Occipital lobe (tissue), 2 donors: ENCODE data around the gene CLIP4. TPM values are rescaled to one million over a fixed set of nuclear protein-coding genes. Genes with fewer than 3 reads are reported as not detected.

Experiments used
- DNase-seq: peaks from one replicate; lab custom pipeline; 2025; lab: John Stamatoyannopoulos, UW
- total RNA-seq: library from RNA; depleted of rRNA; stranded (reverse); fragments of >200 nt; gene quantifications from one replicate; pipeline ENCODE4 v1.2.3, GENCODE V29; 2014

Gene CLIP4
- total RNA-seq, 1 donor from 2014 or later = 51.5 TPM

DNA sequence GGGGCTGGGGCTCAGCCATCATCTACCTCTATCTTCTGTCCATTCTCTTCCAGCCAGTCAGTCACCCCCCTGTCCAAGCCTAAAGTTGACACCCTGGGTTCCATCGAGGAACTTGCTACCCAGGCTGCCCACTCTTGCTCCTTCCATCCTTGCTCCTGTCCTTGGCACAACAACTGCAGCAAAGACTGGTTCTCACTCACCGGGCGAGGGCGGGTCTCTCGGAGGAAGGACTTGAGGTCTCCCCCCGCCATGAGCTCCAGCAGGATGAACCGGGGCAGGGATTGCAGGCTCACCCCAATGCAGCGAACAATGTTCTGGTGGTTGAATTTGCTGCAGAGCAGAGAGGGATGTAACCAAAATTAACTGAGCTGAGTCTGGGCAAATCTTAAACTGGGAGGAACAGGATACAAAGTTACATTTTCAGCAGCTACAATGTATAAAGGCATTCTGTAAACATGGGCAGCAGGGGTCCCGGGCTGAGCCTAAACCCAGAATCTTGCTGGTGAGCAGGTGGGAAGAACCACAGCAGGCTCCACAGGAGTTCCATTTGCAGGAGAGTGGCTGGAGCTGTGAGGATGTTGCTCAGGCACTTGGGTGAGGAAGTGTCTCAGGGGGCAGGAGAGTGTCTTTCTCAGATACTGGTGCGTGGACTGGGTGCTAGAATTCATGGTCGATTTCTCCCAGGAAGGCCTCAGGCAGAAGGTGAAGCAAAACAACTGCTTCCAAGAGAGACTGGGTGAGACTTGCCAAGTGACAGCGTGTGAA lies 105.5 kb downstream of the CLIP4 start:
- DNase-seq = no peak

DNA sequence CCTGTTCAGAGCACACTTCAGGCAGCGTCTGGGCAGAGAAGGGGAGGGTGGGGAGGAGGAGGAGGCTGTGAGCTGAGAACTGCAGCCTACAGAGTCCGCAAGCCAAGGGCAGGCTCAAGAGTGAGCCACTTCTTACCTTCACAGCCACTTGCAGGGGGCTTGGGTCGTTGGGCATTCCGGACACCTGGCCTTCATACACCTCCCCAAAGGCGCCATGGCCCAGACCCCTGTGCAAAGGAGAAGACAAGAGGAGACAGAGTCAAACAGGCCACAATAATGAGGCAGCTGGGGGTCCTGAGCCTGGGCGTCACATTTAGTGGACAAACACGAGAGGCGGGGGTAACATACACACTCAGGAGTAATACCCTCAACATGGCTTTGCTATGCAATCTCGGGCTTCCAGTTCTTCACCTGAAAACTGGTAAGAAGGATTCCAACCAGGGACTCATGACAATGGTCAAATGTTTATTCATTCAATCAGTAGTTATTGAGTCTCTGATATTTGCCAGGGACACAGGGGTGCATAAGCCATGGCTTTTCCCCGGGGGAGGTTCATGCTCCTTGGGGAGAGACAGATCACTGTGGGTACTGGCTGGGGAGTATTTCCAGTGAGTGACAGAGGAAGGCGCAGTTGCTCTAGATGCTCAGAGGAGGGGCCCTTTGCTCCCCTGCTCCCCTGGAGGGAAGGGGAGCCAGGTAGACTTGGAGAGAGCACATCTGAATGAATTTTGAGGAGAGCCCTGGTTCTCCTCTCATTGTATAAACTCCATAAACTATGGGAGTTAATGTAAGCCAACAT lies 107.4 kb downstream of the CLIP4 start:
- DNase-seq = no peak

DNA sequence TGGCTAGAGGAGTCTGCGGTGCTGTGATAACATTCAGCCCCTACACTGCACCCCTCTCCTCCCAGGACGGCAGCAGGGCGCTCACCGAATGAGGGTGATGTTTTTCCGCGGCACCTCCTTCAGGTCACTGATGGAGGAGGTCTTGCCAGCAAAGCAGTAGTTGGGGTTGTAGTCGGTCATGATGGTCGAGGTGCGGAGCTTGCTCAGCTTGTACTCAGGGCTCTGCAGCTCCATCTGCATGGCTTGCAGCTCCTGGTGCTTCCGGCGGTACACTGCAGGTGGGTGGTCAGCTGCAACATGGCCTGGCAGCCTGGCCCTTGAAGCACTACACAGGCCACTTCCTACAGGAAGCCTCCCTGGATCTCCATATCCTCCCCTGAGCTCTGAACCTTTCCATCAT lies 108.0 kb downstream of the CLIP4 start:
- DNase-seq = no peak

DNA sequence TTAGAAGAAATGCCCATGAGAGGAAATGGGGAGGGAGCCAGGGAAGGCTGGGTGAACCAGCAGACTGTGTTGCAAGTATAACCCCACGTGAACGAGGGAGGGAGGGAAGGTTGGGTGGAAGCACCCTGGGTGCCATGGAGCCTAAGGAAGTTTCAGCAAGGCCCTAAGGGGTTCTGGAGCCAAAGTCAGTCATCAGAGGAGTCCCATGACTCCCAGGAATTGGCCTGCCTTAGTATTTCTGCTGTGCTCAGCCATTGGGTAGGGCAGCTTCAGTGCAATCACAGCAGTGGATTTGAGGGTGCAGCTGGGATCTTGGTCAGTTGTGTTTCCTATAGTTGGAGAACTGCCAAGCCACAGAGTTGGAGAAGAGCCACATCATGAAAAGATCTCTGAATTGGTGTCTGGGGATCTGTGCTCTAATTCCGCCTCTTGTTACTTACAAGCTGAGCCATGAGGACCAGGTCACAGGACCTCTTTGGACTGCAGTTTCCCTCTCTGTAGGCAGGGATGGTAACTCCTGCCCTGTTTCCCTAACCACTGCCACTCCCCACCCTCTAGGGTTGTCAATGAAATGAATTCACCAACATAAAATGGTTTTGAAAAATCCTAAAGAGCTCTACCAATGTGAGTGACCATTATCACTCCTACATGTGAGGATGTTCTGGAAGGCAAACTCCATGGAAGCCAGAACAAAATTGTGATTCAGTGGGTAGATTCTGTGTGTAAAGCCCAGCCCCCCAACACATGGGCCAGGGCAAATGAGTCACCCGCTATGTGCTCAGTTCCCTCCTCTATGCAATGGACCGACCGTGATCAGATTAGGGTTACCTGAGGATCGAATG lies 108.9 kb downstream of the CLIP4 start:
- no peak for DNase-seq

DNA sequence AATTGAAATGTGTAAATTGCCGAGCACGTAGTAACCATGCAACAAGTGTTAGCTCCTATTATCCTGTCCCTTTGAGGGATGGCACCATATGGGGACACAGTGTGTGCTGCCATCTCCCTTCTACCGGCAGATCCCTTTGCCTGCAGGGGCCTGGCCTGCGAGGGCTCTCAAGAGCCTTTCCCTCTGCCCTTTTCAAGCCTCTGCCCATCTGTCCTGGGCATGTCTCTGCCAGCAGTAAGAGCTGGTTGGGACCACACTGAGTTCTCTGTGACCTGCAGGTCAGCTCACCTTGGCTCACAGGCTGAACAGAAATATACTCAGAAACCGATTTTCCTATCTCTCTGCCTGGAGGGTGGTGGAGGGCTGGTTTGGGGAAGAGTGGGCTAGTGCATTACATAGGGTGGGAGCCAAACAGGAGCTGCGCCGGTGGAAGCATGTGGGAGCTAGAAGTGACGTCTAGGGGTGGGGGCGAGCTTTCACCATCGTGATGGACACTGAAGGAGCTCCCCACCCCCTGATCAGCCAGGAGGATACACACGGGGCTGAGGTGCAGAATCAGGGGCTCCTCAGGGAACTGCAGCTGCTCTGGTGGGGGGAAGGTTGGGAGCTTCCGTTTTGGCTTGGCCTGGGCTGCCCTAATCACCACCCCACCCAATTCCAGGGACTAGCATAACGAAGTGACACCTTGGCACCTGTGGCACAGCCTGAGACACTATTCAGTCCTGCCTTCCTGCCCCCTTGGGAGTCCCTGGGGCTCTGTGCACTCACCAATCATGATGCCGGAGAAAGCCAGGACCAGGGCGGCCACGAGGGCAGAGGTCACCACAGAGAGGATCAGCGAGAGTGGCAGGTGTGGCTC lies 109.7 kb downstream of the CLIP4 start:
- DNase-seq = no peak

DNA sequence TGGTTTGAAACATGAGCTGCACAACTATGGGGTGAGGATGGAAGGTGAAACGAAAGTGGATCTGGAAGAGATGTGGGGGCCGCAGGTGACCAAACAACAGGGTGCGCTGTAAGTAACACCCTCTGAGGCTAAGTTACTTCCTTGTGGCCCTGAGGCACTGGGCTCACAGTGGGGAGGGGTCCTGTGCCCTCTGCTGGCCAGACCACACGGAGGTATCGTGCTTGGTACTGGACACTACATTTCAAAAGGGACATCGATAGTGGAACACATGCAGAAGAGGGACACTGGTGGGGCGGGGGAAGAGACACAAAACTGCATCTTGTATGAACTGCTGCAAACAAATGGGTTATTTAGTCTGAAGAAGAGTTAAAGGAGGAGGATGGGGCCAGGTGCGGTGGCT lies 110.6 kb downstream of the CLIP4 start:
- DNase-seq = no peak

DNA sequence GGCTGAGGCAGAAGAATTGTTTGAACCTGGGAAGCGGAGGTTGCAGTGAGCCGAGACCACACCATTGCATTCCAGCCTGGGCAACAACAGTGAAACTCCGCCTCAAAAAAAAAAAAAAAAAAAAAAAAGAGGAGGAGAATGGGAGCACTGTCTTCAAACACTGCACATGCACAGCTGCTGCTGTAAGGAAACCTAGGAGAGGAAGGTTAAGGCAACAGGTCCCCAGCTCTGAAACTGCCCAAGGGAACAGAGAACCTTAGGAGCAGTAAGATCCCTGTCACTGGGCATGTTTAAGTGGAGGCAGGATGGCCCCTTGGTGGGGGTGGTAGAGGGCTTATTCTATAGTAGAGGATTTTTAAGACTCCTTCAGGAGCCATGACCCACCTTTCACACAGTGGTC lies 111.2 kb downstream of the CLIP4 start:
- no peak for DNase-seq

DNA sequence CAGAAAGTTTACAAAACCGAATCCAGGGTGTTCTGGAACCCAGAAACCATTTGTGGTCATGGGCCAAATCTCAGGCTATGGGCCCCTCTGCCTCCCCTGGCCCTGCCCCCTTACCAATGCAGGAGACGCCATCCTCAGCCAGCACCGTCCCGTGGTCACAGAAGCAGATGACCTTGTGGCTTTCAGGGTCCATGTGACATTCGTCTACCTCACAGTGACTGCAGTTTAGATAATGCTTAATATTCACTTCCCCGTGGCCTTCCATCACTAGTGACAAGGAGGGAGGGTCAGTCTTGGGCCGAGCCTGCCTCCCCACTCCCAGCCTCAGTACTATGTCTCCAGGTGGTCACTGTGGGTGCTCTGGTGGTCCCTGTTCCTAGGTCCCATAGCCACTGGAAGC lies 111.6 kb downstream of the CLIP4 start:
- DNase-seq = no peak

DNA sequence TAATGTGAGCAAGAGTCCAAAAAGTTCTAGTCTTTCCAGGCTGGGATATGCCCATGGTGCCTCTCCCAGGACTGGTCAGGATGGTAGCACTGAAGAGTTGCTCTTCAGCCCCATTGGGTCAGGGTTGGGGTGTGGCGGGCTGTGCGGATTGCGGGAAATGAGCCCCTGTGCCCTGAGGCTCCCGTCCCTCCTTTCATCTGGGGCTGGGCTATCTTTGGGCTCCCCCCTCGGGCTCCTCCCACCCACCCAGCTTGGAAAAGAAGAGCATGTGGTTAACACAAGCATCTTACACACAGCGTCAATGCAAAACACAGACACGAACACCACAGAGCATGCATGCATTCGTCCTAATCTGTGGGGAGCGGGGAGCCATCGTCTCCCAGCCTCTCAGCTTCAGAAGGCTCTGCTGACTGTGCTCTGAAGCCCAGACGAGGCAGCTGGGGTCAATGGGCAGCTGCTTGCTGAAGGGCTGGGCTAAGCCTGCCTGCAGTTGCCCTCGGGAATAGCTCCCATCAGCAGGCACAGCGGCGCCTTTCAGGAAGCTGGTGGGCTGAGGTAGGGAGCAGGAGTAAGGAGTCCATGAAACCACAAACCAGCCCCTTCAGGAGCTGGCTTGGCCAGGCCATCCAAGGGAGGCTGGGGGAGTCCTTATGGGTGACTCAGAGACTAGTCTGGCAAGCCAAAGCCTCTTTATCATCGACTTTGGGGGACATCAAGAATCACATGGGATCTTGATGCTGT lies 112.9 kb downstream of the CLIP4 start:
- no peak for DNase-seq

DNA sequence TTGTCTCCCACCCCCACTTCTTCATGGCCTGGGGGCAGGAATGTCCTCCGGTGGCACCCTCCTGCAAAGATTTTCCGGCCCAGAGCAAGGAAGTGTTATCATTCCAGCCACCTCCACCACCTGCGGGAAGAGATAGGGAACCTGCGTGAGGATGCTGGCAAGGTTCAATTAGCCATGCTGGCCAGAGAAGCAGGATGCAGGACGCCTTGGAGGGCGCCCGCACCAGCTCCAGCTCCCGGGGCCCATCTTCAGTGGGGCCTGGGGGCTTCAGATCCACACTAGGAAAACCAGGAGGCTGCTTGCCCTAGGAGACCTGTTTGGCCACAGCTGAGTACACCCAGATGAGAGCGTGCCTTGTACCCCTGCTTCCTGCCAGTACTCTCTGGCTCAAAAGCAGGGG lies 113.7 kb downstream of the CLIP4 start:
- DNase-seq = no peak

DNA sequence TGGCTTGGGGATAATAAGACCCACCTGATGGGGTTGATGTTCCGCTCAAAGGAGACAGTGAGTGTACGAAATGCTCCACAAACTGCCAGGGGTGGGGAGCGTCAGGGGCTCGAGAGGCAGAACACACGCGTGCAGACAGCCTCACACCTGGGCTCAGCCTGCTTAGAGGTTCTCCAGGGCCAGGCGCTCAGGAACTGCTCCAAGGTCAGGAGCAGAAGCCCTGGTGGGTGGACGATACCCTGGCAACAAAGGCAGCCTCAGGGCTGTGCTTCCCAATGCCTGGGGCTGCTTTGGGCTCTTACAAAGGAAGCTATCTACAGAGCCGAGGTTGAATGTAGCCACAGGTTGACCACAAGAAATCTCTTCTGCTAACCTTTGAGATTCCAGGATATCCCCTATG lies 114.4 kb downstream of the CLIP4 start:
- DNase-seq = no peak

DNA sequence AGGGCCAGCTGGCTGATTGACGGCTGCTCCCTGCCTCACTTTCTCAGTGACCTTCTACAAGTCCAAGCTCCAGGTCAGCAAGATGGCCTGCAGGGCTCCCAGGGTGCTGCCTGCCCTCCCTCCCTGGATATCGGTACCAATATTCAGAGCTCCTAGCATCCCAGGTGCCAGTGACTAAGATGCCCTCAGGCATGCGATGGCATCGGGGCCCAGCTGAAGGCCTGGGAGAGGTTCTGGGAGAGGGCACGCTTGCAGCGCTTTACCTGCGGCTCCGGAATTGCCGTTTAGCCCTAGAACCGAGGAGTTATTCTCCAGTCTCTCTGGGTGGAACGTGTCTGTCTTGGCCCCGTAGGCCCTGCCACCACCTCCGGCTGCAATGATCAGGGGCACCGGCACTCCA lies 116.8 kb downstream of the CLIP4 start:
- DNase-seq = no peak

DNA sequence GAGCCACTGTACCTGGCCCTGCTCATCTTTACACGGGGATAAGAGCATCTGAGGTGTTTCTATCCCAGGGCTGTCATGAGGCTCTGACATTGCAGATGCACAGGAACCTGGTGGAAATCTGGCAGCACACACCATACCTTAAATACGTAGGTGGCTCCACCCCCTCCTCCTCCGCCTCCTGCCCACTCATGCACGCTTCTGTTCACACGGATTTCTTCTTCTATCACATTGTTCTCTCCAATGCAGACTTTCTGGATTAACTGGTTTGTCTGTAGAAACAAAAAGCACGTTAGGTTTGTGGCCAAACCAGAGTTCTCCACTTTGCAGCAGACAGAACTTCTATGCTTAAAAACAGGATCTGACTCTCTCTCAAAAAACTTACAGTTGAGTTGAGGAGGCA lies 118.2 kb downstream of the CLIP4 start:
- no peak for DNase-seq

DNA sequence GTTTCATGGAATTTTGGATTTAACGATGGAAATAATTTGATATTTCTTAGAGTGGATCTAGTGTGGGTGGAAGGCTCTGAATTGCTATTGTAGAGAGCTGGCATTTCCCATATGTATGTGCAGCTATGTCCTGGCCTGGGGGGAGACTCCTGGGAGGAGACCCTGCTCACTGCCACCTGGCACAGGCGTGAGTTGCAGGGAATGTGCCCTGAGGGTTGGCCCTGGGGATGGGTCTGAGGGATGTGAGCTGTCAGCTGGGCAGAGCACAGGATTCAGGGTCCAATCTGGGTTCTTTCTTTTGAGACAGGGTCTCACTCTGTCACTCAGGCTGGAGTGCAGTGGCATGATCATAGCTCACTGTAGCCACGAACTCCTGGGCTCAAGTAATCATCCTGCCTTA lies 120.2 kb downstream of the CLIP4 start:
- no peak for DNase-seq

DNA sequence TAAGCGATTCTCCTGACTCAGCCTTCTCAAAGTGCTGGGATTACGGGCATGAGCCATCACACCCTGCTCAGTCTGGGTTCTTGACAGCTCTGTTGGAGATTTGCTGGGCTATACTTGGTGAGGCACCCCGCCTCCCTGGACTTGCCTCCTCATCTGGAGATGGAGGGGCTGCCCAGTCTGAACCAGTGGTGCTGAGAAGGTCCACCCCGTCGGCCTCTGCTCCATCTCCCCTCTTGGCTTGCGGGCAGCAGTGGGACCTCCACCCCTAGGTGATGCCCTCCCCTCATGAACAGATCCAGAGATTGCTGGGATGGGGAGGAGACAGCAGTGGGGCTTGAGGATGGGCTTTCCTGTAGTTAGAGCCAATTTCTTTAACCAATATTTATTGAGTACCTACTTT lies 120.9 kb downstream of the CLIP4 start:
- DNase-seq = no peak

DNA sequence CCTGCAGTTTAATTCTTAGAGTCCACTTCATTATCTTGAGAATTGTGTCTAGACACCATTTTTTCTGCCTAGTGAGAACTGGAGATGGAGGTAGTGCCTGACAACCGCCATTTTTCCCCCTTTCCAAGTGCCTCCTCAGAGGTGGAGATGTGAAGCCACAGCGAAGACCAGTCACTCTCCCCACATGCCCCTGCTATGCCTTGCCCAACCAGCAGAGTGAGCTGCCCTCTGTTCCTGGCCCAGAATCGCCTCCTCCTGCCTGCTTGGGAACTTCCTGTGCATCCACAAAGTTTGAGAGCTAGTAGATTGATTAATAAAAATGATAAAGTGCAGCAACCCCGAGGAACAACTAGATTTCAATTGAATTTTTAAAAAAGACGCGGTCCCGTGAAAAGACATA lies 123.3 kb downstream of the CLIP4 start:
- DNase-seq = no peak
